Progenitor cell of endocrine pancreas (in vitro differentiated cells): ENCODE data around the gene MTUS2. TPM values are rescaled to one million over a fixed set of nuclear protein-coding genes. Genes with fewer than 3 reads are reported as not detected.

Source experiments
- DNase-seq: peaks from one replicate; pipeline ENCODE4 v3.0.0; 2021; ENCODE audit warnings: low spot score; ENCODE audit not compliant: unreplicated experiment
- H3K27ac Mint-ChIP-seq: 2 replicates; pipeline ENCODE4 v1.8.0; 2021; ENCODE audit warnings: mild to moderate bottlenecking, moderate library complexity, mixed read lengths
- H3K27me3 Mint-ChIP-seq: 2 replicates; pipeline ENCODE4 v1.8.0; 2021; ENCODE audit warnings: mixed read lengths
- H3K36me3 Mint-ChIP-seq: 2 replicates; pipeline ENCODE4 v1.8.0; 2022; ENCODE audit warnings: mixed read lengths; ENCODE audit not compliant: insufficient read depth
- H3K4me1 Mint-ChIP-seq: 2 replicates; pipeline ENCODE4 v1.8.0; 2021; ENCODE audit warnings: low read depth, mixed read lengths
- H3K4me3 Mint-ChIP-seq: 2 replicates; pipeline ENCODE4 v1.8.0; 2021; ENCODE audit warnings: low read depth, mild to moderate bottlenecking, moderate library complexity, mixed read lengths
- H3K9me3 Mint-ChIP-seq: 2 replicates; pipeline ENCODE4 v1.8.0; 2021; ENCODE audit warnings: low read depth, mixed read lengths
- CTCF ChIP-seq: fragments of 200-600 bp; sonication (generic); IDR thresholded peaks from one replicate; pipeline ENCODE4 v1.5.0; 2021; ENCODE audit warnings: antibody characterized with exemption, mild to moderate bottlenecking; ENCODE audit not compliant: unreplicated experiment
- total RNA-seq: library from RNA; stranded (reverse); gene quantifications from 2 replicates; pipeline ENCODE4 v1.2.1, GENCODE V29; 2021

MTUS2 gene
- total RNA-seq, 1 donor from 2014 or later = 9.3 TPM

GRCh38 chr13:29105779-29106178, 285.6 kb downstream of the MTUS2 start:
- no peak overlapping the region for H3K4me3 Mint-ChIP-seq
- no peaks in the 10 kb centered on the region for H3K36me3 Mint-ChIP-seq
- no peak for DNase-seq
- TF ChIP-seq CTCF = peak; percentile 45
- no peaks in the 10 kb centered on the region for H3K27me3 Mint-ChIP-seq
- no peaks in the 10 kb centered on the region for H3K9me3 Mint-ChIP-seq
- no peak overlapping the region for H3K27ac Mint-ChIP-seq
- H3K4me1 Mint-ChIP-seq = no peaks in the 10 kb centered on the region

GRCh38 chr13:29106651-29107050, 286.5 kb downstream of the MTUS2 start:
- Mint-ChIP-seq H3K27ac (no peak overlapping the region), H3K4me1 (no peaks in the 10 kb centered on the region)
- no peak for TF ChIP-seq CTCF

GRCh38 chr13:29108068-29108786, 288.1 kb downstream of the MTUS2 start:
- Mint-ChIP-seq H3K4me3 (no peak overlapping the region), H3K4me1 (no peaks in the 10 kb centered on the region), H3K27me3 (no peaks in the 10 kb centered on the region), H3K36me3 (no peaks in the 10 kb centered on the region), H3K9me3 (no peaks in the 10 kb centered on the region), H3K27ac (no peak overlapping the region)
- no peak for TF ChIP-seq CTCF
- no peak for DNase-seq

More at GRCh38 chr13:29106651-29107050, 286.5 kb downstream of the MTUS2 start:
- no peaks in the 10 kb centered on the region for H3K9me3 Mint-ChIP-seq
- H3K27me3 Mint-ChIP-seq = no peaks in the 10 kb centered on the region
- DNase-seq = no peak
- H3K36me3 Mint-ChIP-seq = no peaks in the 10 kb centered on the region
- no peak overlapping the region for H3K4me3 Mint-ChIP-seq

GRCh38 chr13:29109987-29110386, 289.8 kb downstream of the MTUS2 start:
- no peaks in the 10 kb centered on the region for H3K36me3 Mint-ChIP-seq

DNA sequence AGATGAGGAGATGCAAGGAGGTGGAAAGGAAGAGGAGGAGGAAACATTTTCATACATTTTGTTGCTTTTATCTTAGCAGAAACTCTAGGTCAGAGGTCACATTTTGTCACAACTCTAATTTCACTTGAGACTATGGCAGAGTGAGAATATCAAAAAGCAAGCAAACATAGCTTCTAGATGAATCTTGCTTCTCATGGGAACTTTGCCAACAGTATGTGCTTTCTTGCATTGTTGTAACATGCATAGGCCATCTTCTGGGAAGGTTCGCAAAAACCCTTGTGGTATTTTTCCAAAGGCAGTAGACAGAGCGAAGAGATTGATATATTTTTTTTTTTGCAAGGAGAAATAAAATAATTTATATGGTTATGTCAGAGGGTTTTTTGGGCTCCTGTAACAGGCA, 291.3 kb downstream of the MTUS2 start:
- no peak for DNase-seq
- H3K27ac Mint-ChIP-seq = no peak overlapping the region
- H3K9me3 Mint-ChIP-seq = no peaks in the 10 kb centered on the region
- no peaks in the 10 kb centered on the region for H3K4me1 Mint-ChIP-seq
- no peaks in the 10 kb centered on the region for H3K27me3 Mint-ChIP-seq
- no peak overlapping the region for H3K4me3 Mint-ChIP-seq
- no peaks in the 10 kb centered on the region for H3K36me3 Mint-ChIP-seq
- TF ChIP-seq CTCF = no peak

More at GRCh38 chr13:29109987-29110386, 289.8 kb downstream of the MTUS2 start:
- H3K4me3 Mint-ChIP-seq = no peak overlapping the region
- H3K4me1 Mint-ChIP-seq = no peaks in the 10 kb centered on the region
- no peak for DNase-seq
- no peak overlapping the region for H3K27ac Mint-ChIP-seq
- H3K27me3 Mint-ChIP-seq = no peaks in the 10 kb centered on the region
- H3K9me3 Mint-ChIP-seq = no peaks in the 10 kb centered on the region
- TF ChIP-seq CTCF = no peak
